Fibroblast of the aortic adventitia (primary cell): ENCODE measurements around the gene ELAVL3. TPM values are rescaled to one million over a fixed set of nuclear protein-coding genes. Genes with fewer than 3 reads are reported as not detected.

Experiments
- DNase-seq: peaks from one replicate; pipeline ENCODE4 v3.0.0-alpha.2; 2010; ENCODE audit warnings: low read depth
- H3K4me3 ChIP-seq: 2 replicates; pipeline ENCODE4 v1.5.1; 2011; ENCODE audit warnings: low read depth, mild to moderate bottlenecking, control low read depth, low read length, moderate library complexity
- CTCF ChIP-seq: IDR thresholded peaks from 2 replicates; pipeline ENCODE4 v1.5.1; 2011; ENCODE audit warnings: mild to moderate bottlenecking, low read length, control low read depth, inconsistent platforms; ENCODE audit not compliant: insufficient read depth
- total RNA-seq: library from RNA; depleted of rRNA; stranded (reverse); fragments of >200 nt; gene quantifications from 2 replicates; pipeline ENCODE4 v1.2.3, GENCODE V29; 2012; ENCODE audit warnings: low replicate concordance

ELAVL3 gene
- total RNA-seq, 1 donor, result 0.45 TPM

GRCh38 chr19:11426656-11427055 lies 54.2 kb downstream of the ELAVL3 start:
- no peak for TF ChIP-seq CTCF
- H3K4me3 ChIP-seq, result no peak overlapping the region
- no peak for DNase-seq

GRCh38 chr19:11425719-11426457 lies 55.0 kb downstream of the ELAVL3 start:
- no peak for DNase-seq
- H3K4me3 ChIP-seq, result no peak overlapping the region
- TF ChIP-seq CTCF, result no peak

GRCh38 chr19:11423791-11424181 lies 57.1 kb downstream of the ELAVL3 start:
- no peak for DNase-seq

GRCh38 chr19:11423164-11423790 lies 57.6 kb downstream of the ELAVL3 start:
- no peak overlapping the region for H3K4me3 ChIP-seq
- no peak for TF ChIP-seq CTCF
- no peak for DNase-seq

More at GRCh38 chr19:11423791-11424181, 57.1 kb downstream of the ELAVL3 start:
- no peak for TF ChIP-seq CTCF
- no peak overlapping the region for H3K4me3 ChIP-seq

GRCh38 chr19:11422163-11423065 lies 58.4 kb downstream of the ELAVL3 start:
- DNase-seq, result peak; percentile 23
- no peak overlapping the region for H3K4me3 ChIP-seq
- no peak for TF ChIP-seq CTCF

GRCh38 chr19:11421371-11422098 lies 59.3 kb downstream of the ELAVL3 start:
- no peak for DNase-seq
- no peak overlapping the region for H3K4me3 ChIP-seq
- no peak for TF ChIP-seq CTCF
